Endothelial cell of umbilical vein (primary cell): Measurements from ENCODE around the gene MT1X.

Experiments
- CTCF ChIP-seq, 2 donors: IDR thresholded peaks; 1 replicate in 1 of 2; 2 replicates in 1 of 2; pipeline ENCODE4 v1.5.1; 2011; ENCODE audit warnings: low read length in 2 of 2, mild to moderate bottlenecking in 2 of 2, moderate library complexity in 2 of 2, control low read depth in 1 of 2, inconsistent platforms in 1 of 2, low read depth in 1 of 2; ENCODE audit not compliant: insufficient read depth in 1 of 2; ENCODE audit errors: extremely low read depth in 1 of 2
- EZH2 ChIP-seq: IDR thresholded peaks from 2 replicates; pipeline ENCODE4 v1.6.1; 2012; ENCODE audit warnings: borderline replicate concordance, low read depth, mild to moderate bottlenecking, moderate library complexity, low read length, inconsistent platforms; ENCODE audit not compliant: severe bottlenecking
- JUN ChIP-seq: IDR thresholded peaks from 2 replicates; pipeline ENCODE4 v1.6.1; 2011; ENCODE audit warnings: borderline replicate concordance, low read depth; ENCODE audit not compliant: insufficient read length, insufficient read depth
- MAX ChIP-seq: IDR thresholded peaks from 2 replicates; pipeline ENCODE4 v1.6.1; 2011; ENCODE audit not compliant: insufficient read depth, insufficient read length
- MYC ChIP-seq: IDR thresholded peaks from one replicate; pipeline ENCODE4 v1.6.1; 2011; ENCODE audit warnings: mild to moderate bottlenecking, low read depth, low read length
- POLR2A ChIP-seq: IDR thresholded peaks from 2 replicates; pipeline ENCODE4 v1.6.1; 2012; ENCODE audit warnings: low read depth, mild to moderate bottlenecking, control low read depth, low read length
- POLR2AphosphoS5 ChIP-seq: IDR thresholded peaks from 2 replicates; pipeline ENCODE4 v1.6.1; 2012; ENCODE audit warnings: low read depth, mild to moderate bottlenecking, control low read depth, low read length, moderate library complexity; ENCODE audit not compliant: insufficient read depth

- no peak for TF ChIP-seq CTCF (IDR thresholded peaks at IDR 0.05; ENCODE audit: extremely low read depth in 1 of 2, insufficient read depth in 1 of 2, low read depth in 1 of 2, low read length in 2 of 2)
- TF ChIP-seq MAX = no peak
- TF ChIP-seq EZH2 = no peak
- TF ChIP-seq MYC = no peak
- TF ChIP-seq POLR2AphosphoS5 = no peak
- no peak for TF ChIP-seq POLR2A
- no peak for TF ChIP-seq JUN
Measured at GRCh38 chr16:56728027-56728426, 45.8 kb downstream of the MT1X start.
